Heart right ventricle (tissue), 16 donors: ENCODE data around the gene IDH3G. TPM values are rescaled to one million over a fixed set of nuclear protein-coding genes. Genes with fewer than 3 reads are reported as not detected.
"Not testable (repeated sequence)": the region's sequence is repeated elsewhere in the genome, so short reads cannot be mapped to it uniquely, and the experiment has no call there.

Source experiments
- ATAC-seq, 8 donors: fragments of 200-7000 bp; cut with Tn5 transposase; one replicate each; pipeline ENCODE4 v1.9.1; 2020; ENCODE audit warnings: mild to moderate bottlenecking in 8 of 8, moderate library complexity in 8 of 8, moderate number of reproducible peaks in 1 of 8
- DNase-seq, 2 donors: peaks; one replicate each; pipeline ENCODE4 v3.0.0-alpha.2; 2020
- H3K27ac ChIP-seq, 10 donors: fragments of 200-600 bp; sonication (generic) in 2 of 10; one replicate each; pipeline versions ENCODE4 v1.5.0 to v1.8.0; 2020 to 2022; ENCODE audit warnings: mild to moderate bottlenecking in 3 of 10
- H3K27me3 ChIP-seq, 7 donors: fragments of 200-600 bp; one replicate each; pipeline ENCODE4 v1.8.0; 2021 to 2022; ENCODE audit warnings: mild to moderate bottlenecking in 2 of 7
- H3K36me3 ChIP-seq, 9 donors: fragments of 200-600 bp; sonication (generic) in 1 of 9; one replicate each; pipeline versions ENCODE4 v1.5.0 to v1.8.0; 2020 to 2022; ENCODE audit warnings: mild to moderate bottlenecking in 2 of 9
- H3K4me1 ChIP-seq, 9 donors: fragments of 200-600 bp; sonication (generic) in 1 of 9; one replicate each; pipeline versions ENCODE4 v1.5.0 to v1.8.0; 2020 to 2022; ENCODE audit warnings: mild to moderate bottlenecking in 4 of 9
- H3K4me3 ChIP-seq, 10 donors: fragments of 200-600 bp; sonication (generic) in 2 of 10; one replicate each; pipeline versions ENCODE4 v1.5.0 to v1.8.0; 2020 to 2022; ENCODE audit warnings: mild to moderate bottlenecking in 7 of 10, moderate library complexity in 2 of 10
- H3K9me3 ChIP-seq, 11 donors: fragments of 200-600 bp in 10 of 11; sonication (generic) in 2 of 11; one replicate each; pipeline versions ENCODE4 v1.5.0 to v1.8.0; 2013 to 2022; ENCODE audit warnings: mild to moderate bottlenecking in 2 of 11, control low read depth in 1 of 11, moderate library complexity in 1 of 11
- WGBS, 2 donors: extraction: QIAGEN DNeasy Blood & Tissue Kit; methylation state at CpG; one replicate each; pipeline ENCODE4 v1.1.7; 2013; ENCODE audit warnings: inconsistent platforms in 1 of 2; 5-methylcytosine and 5-hydroxymethylcytosine counted together
- intact Hi-C, 10 donors: fragments of 100-400 bp; cut with DNase I; formaldehyde crosslinking; loops; one replicate each; pipeline versions ENCODE4 v1.11.1 to v1.14.2; 2022
- polyA plus RNA-seq, 2 donors: library from polyadenylated mRNA; stranded (reverse); fragments of 200-250 nt; gene quantifications; one replicate each; pipeline ENCODE4 v1.2.3, GENCODE V29; 2013
- total RNA-seq, 10 donors: library from RNA; stranded (reverse); fragmentation: NEBNext Ultra II Directional in 3 of 10; extraction: Animal tissue kit (Norgen Biotek cat#: 25700) in 3 of 10; gene quantifications; one replicate each; pipeline versions ENCODE4 v1.2.1 to v1.2.4, GENCODE V29; 2021 to 2023
- TF ChIP-seq, protein P1 (sequence below), 9 donors: fragments of 200-600 bp; sonication (generic) in 2 of 9; IDR thresholded peaks; one replicate each; pipeline versions ENCODE4 v1.5.0 to v1.8.0; 2021 to 2022; ENCODE audit warnings: antibody characterized with exemption in 9 of 9, mild to moderate bottlenecking in 5 of 9, moderate library complexity in 1 of 9
- donor health status: Arrhythmogenic right ventricular cardiomyopathy.
- donor health status: ischemic (EF 13 %, LVEDD 7.1; RV severe dilation, severe dysfunction).
- donor health status: healthy with polysubstance abuse.
- donor health status: DM: no; HTN: yes; CAD: no.
- donor health status: DM: no; HTN: no; CAD: no.
- donor health status: ischemic (EF 25% LVEDD 6.9; RV normal size, moderate dysfunction).
- donor health status: ischemic (EF 25% LVEDD 5.7; RV mildly dilated, moderate dysfunction).
- donor health status: healthy.
- donor health status: DM: yes; HTN: yes; CAD: no.
- donor health status: Ischemic cardiomyopathy.
- donor health status: ischemic (EF 35%, LVEDD 5.7; RV mildly dilated, moderate dysfunction).
- donor health status: nonischemic (EF 11% LVEDD 7.7; RV severe dilation, severe dysfunction).
- donor health status: DM: yes; HTN: yes; CAD: no.
- donor health status: PGD.
- donor health status: ischemic (EF 29% LVEDD 5.4; RV normal size, mild dysfunction).
- donor health status: nonischemic (EF 23%, LVEDD 6.1; RV moderate dilation, normal function).

The IDH3G gene
- total and polyA plus RNA-seq, 12 donors: 58.7 to 97.2 (median 74.5) TPM

DNA sequence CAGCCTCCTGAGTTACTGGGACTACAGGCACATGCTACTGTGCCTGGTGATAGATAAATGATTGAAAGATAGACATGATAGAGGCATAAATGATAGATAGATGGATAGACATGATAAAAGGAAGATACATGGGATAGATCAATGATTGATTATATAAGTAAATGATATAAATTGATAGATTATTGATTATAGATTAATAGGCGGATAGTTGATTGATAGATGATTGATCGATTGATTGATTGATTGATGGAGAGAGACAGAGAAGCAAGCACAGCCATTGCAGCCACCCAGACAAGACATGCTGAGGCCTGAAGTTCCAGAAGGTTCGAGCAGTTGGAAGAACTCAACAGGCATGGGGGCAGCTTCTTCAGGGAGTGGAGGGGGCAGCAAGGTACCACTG, 47.8 kb downstream of the IDH3G start:
- 83 to 88% methylated on average over 3 of the region's 3 CpGs for WGBS, 2 donors
- Histone ChIP-seq H3K27me3 (peaks cover 0 to 34% (median 0%) of the 10 kb centered on the region in 7 donors), H3K4me3 (no peak overlapping the region), H3K4me1 (peaks cover 0 to 6% (median 0%) of the 10 kb centered on the region in 9 donors), H3K36me3 (no peaks in the 10 kb centered on the region), H3K27ac (no peak overlapping the region), H3K9me3 (no peaks in the 10 kb centered on the region)
- no peak for ATAC-seq
- intact Hi-C loops: no loop called here
- DNase-seq: no peak
- TF ChIP-seq, protein P1, sequence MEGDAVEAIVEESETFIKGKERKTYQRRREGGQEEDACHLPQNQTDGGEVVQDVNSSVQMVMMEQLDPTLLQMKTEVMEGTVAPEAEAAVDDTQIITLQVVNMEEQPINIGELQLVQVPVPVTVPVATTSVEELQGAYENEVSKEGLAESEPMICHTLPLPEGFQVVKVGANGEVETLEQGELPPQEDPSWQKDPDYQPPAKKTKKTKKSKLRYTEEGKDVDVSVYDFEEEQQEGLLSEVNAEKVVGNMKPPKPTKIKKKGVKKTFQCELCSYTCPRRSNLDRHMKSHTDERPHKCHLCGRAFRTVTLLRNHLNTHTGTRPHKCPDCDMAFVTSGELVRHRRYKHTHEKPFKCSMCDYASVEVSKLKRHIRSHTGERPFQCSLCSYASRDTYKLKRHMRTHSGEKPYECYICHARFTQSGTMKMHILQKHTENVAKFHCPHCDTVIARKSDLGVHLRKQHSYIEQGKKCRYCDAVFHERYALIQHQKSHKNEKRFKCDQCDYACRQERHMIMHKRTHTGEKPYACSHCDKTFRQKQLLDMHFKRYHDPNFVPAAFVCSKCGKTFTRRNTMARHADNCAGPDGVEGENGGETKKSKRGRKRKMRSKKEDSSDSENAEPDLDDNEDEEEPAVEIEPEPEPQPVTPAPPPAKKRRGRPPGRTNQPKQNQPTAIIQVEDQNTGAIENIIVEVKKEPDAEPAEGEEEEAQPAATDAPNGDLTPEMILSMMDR (IDR thresholded peaks at IDR 0.05): no peak

DNA sequence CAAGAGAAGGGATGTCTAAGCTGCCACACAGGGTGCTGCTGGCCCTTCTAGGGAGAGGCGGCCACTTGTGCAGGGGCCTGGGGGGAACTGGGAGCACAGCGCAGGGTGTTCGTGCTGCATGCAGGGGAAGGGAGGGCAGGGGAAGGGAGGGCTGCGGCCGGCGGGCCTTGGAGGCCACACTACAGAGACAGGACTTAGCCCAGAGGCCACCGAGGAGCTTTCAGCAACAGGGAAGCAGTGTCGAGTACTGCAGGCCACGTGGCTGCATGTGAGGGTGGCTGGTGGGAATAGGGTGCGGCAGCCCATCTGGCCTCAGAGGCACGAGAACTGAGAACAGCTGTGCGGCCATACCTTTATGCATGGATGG, 49.1 kb downstream of the IDH3G start:
- peaks cover 0 to 34% (median 0%) of the 10 kb centered on the region in 7 donors for H3K27me3 ChIP-seq
- peaks cover 0 to 11% (median 0%) of the 10 kb centered on the region in 9 donors for H3K36me3 ChIP-seq
- 25 to 26% methylated on average over 10 of the region's 12 CpGs for WGBS, 2 donors
- intact Hi-C loops, H3K4me1 ChIP-seq, H3K27ac ChIP-seq, H3K9me3 ChIP-seq, DNase-seq, H3K4me3 ChIP-seq, ATAC-seq: not testable (repeated sequence)

DNA sequence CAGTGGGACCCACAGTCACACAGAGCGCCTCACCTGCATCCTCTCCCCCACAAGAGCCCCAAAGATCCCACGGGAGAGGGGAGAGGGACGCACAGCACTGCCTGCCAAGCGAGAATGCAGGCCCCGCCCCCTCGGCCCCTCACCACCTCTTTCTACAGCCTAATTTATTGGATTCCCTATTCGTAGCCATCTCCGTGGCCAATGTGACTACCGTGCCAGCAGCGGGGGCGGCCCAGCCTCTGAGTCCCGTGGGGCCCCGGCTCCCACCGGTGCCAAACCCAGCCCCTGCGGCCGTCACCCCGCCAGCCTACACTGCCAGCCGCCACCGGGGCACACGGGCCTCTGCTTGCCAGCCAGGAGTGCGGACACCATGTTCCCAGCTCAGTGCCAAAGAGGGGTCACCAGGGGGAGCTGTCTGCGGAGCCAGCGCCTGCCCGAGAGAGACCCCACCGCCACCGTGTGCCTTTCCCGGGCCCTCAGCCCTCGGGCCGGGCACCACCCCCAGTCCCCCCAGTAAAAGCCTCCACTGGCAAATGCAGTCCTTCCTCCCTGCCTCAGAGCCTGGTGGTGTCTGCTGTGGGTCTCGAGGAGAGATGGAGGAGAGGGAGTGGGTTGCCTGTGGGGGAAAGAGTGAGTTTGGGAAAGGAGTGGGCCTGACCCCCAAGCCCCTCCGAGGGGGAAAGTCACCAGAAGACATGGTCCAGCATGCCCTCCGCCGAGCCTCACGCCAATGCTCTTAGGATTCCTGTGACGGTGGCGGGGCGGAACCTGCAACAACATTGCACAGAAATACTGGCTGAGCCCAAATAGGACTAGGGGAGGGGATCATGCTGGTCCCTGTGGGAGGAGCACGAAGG, 49.7 kb downstream of the IDH3G start:
- Histone ChIP-seq H3K27ac (no peak overlapping the region), H3K4me1 (peaks cover 0 to 6% (median 0%) of the 10 kb centered on the region in 9 donors), H3K4me3 (peak overlapping the region in 1 of 10 donors; percentile 17), H3K36me3 (peaks cover 0 to 12% (median 0%) of the 10 kb centered on the region in 9 donors), H3K9me3 (no peaks in the 10 kb centered on the region), H3K27me3 (peaks cover 0 to 32% (median 0%) of the 10 kb centered on the region in 7 donors)
- intact Hi-C loops: no loop called here
- TF ChIP-seq, protein P1 (IDR thresholded peaks at IDR 0.05): peak in 7 of 9 donors; percentile 12 to 28 (median 25)
- ATAC-seq (peak in 1 of 8 donors; percentile 25), DNase-seq (no peak)
- WGBS, 2 donors: 13 to 14% methylated on average over 23 to 38 of the region's 38 CpGs

GRCh38 chrX:153743468-153744209, 50.5 kb downstream of the IDH3G start:
- H3K27ac ChIP-seq, H3K9me3 ChIP-seq, intact Hi-C loops, H3K4me1 ChIP-seq: not testable (repeated sequence)
- ATAC-seq (peak in 1 of 8 donors; percentile 59), DNase-seq (peak in 1 of 2 donors; percentile 59)
- WGBS, 2 donors: 59 to 70% methylated on average over 13 to 29 of the region's 35 CpGs
- H3K27me3 ChIP-seq: peaks cover 0 to 25% (median 0%) of the 10 kb centered on the region in 7 donors
- peak overlapping the region in 1 of 10 donors; percentile 17 for H3K4me3 ChIP-seq
- H3K36me3 ChIP-seq: peaks cover 0 to 14% (median 0%) of the 10 kb centered on the region in 9 donors

GRCh38 chrX:153742796-153743467, 51.2 kb downstream of the IDH3G start:
- H3K27me3 ChIP-seq: peaks cover 0 to 21% (median 0%) of the 10 kb centered on the region in 7 donors
- H3K27ac ChIP-seq, H3K9me3 ChIP-seq, DNase-seq, H3K4me3 ChIP-seq, intact Hi-C loops, ATAC-seq, H3K4me1 ChIP-seq: not testable (repeated sequence)
- WGBS, 2 donors: 70 to 74% methylated on average over 18 to 29 of the region's 32 CpGs
- H3K36me3 ChIP-seq: peaks cover 0 to 16% (median 0%) of the 10 kb centered on the region in 9 donors

- ATAC-seq, intact Hi-C loops, H3K4me1 ChIP-seq, DNase-seq, H3K27ac ChIP-seq, H3K4me3 ChIP-seq, H3K9me3 ChIP-seq: not testable (repeated sequence)
- Histone ChIP-seq H3K36me3 (peaks cover 0 to 18% (median 0%) of the 10 kb centered on the region in 9 donors), H3K27me3 (peaks cover 0 to 17% (median 0%) of the 10 kb centered on the region in 7 donors)
- 93 to 97% methylated on average over 7 to 14 of the region's 14 CpGs for WGBS, 2 donors
These were observed 52.1 kb downstream of the IDH3G start for GRCh38 chrX:153742111-153742510.
